HL-60 (cell line): Measurements from ENCODE around the gene CTPS2.

Experiments used
- GABPA ChIP-seq: IDR thresholded peaks from 2 replicates; pipeline ENCODE4 v1.6.1; 2012; ENCODE audit warnings: low read depth
- POLR2AphosphoS5 ChIP-seq: IDR thresholded peaks from 2 replicates; pipeline ENCODE4 v1.6.1; 2012; ENCODE audit warnings: low read depth
- REST ChIP-seq: IDR thresholded peaks from 2 replicates; pipeline ENCODE4 v1.6.1; 2012; ENCODE audit warnings: low read depth; ENCODE audit not compliant: insufficient replicate concordance
- SPI1 ChIP-seq: IDR thresholded peaks from 2 replicates; pipeline ENCODE4 v1.6.1; 2012; ENCODE audit warnings: low read depth, mild to moderate bottlenecking, borderline replicate concordance
- TF ChIP-seq, protein P1 (sequence below): IDR thresholded peaks from one replicate; pipeline ENCODE4 v1.5.1; 2011; ENCODE audit warnings: low read length, control low read depth, inconsistent platforms; ENCODE audit not compliant: insufficient read depth

DNA sequence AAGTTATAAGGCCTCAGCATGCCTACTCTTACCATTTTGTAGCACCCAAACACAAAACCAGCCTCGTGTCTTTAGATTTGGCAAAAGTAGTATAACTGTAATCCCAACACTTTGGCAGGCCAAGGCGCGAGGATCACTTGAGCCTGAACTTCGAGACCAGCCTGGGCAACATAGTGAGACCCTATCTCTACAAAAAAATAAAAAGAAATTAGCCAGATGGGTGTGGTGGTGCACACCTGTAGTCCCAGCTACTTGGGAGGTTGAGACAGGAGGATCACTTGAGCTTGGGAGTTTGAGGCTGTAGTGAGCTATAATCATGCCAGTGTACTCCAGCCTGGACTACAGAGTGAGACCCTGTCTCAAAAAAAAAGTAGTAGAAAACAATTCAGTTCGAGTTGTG lies 24.6 kb upstream of the CTPS2 start:
- TF ChIP-seq POLR2AphosphoS5 (no peak), REST (no peak), SPI1 (no peak), GABPA (no peak)
- TF ChIP-seq, protein P1, sequence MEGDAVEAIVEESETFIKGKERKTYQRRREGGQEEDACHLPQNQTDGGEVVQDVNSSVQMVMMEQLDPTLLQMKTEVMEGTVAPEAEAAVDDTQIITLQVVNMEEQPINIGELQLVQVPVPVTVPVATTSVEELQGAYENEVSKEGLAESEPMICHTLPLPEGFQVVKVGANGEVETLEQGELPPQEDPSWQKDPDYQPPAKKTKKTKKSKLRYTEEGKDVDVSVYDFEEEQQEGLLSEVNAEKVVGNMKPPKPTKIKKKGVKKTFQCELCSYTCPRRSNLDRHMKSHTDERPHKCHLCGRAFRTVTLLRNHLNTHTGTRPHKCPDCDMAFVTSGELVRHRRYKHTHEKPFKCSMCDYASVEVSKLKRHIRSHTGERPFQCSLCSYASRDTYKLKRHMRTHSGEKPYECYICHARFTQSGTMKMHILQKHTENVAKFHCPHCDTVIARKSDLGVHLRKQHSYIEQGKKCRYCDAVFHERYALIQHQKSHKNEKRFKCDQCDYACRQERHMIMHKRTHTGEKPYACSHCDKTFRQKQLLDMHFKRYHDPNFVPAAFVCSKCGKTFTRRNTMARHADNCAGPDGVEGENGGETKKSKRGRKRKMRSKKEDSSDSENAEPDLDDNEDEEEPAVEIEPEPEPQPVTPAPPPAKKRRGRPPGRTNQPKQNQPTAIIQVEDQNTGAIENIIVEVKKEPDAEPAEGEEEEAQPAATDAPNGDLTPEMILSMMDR = no peak
